Astrocyte (in vitro differentiated cells and primary cell): ENCODE results near the gene SMIM35. TPM values are rescaled to one million over a fixed set of nuclear protein-coding genes. Genes with fewer than 3 reads are reported as not detected.

Experiments used
- DNase-seq: peaks from one replicate; pipeline ENCODE4 v3.0.0-alpha.2; 2010; ENCODE audit warnings: low read depth
- FAIRE-seq: peaks from 2 replicates; lab custom pipeline; 2011; peaks lifted over from hg19 to GRCh38; lab: Jason Lieb, UNC
- H2AFZ ChIP-seq: 2 replicates; pipeline ENCODE4 v1.6.0; 2012; ENCODE audit warnings: low read depth, low read length, inconsistent platforms
- H3K27ac ChIP-seq: 2 replicates; pipeline ENCODE4 v1.5.1; 2011; ENCODE audit warnings: low read depth, low read length, inconsistent platforms
- H3K27me3 ChIP-seq: 2 replicates; pipeline ENCODE4 v1.6.0; 2011; ENCODE audit warnings: low read length, inconsistent platforms; ENCODE audit not compliant: insufficient read depth
- H3K36me3 ChIP-seq: 2 replicates; pipeline ENCODE4 v1.5.1; 2011; ENCODE audit warnings: low read length, inconsistent platforms; ENCODE audit not compliant: insufficient read depth
- H3K4me1 ChIP-seq: 2 replicates; pipeline ENCODE4 v1.5.1; 2011; ENCODE audit warnings: low read length, inconsistent platforms; ENCODE audit not compliant: insufficient read depth
- H3K4me2 ChIP-seq: 2 replicates; pipeline ENCODE4 v1.6.0; 2012; ENCODE audit warnings: low read length, inconsistent platforms
- H3K4me3 ChIP-seq: 2 replicates; pipeline ENCODE4 v1.5.1; 2011; ENCODE audit warnings: low read depth, mild to moderate bottlenecking, low read length, inconsistent platforms; ENCODE audit not compliant: insufficient read depth
- H3K79me2 ChIP-seq: 2 replicates; pipeline ENCODE4 v1.6.0; 2012; ENCODE audit warnings: mild to moderate bottlenecking, low read length, inconsistent platforms; ENCODE audit not compliant: insufficient read depth
- H3K9ac ChIP-seq: 2 replicates; pipeline ENCODE4 v1.6.0; 2012; ENCODE audit warnings: mild to moderate bottlenecking, low read length, inconsistent platforms
- H3K9me3 ChIP-seq: 2 replicates; pipeline ENCODE4 v1.5.1; 2012; ENCODE audit warnings: low read depth, mild to moderate bottlenecking, low read length, inconsistent platforms; ENCODE audit not compliant: insufficient read depth
- H4K20me1 ChIP-seq: 2 replicates; pipeline ENCODE4 v1.6.0; 2012; ENCODE audit warnings: low read length, inconsistent platforms; ENCODE audit not compliant: insufficient read depth
- H3K27ac Mint-ChIP-seq: one replicate; pipeline ENCODE4 v1.8.0; 2021; ENCODE audit warnings: mild to moderate bottlenecking, mixed read lengths; ENCODE audit not compliant: unreplicated experiment
- H3K27me3 Mint-ChIP-seq: one replicate; pipeline ENCODE4 v1.8.0; 2021; ENCODE audit warnings: low read depth, mixed read lengths; ENCODE audit not compliant: unreplicated experiment
- H3K36me3 Mint-ChIP-seq: one replicate; pipeline ENCODE4 v1.8.0; 2021; ENCODE audit warnings: low read depth, mixed read lengths; ENCODE audit not compliant: unreplicated experiment
- H3K4me1 Mint-ChIP-seq: one replicate; pipeline ENCODE4 v1.8.0; 2021; ENCODE audit warnings: low read depth, mixed read lengths; ENCODE audit not compliant: unreplicated experiment
- H3K4me3 Mint-ChIP-seq: one replicate; pipeline ENCODE4 v1.8.0; 2021; ENCODE audit warnings: mild to moderate bottlenecking, moderate library complexity, mixed read lengths; ENCODE audit not compliant: unreplicated experiment
- H3K9me3 Mint-ChIP-seq: one replicate; pipeline ENCODE4 v1.8.0; 2021; ENCODE audit warnings: mild to moderate bottlenecking, mixed read lengths; ENCODE audit not compliant: unreplicated experiment
- EZH2 ChIP-seq: IDR thresholded peaks from 2 replicates; pipeline ENCODE4 v1.6.1; 2012; ENCODE audit warnings: mild to moderate bottlenecking, low read length, inconsistent platforms; ENCODE audit not compliant: insufficient read depth
- total RNA-seq: library from RNA; stranded (reverse); gene quantifications from 2 replicates; pipeline ENCODE4 v1.2.1, GENCODE V29; 2021
- TF ChIP-seq, protein P1 (sequence below): IDR thresholded peaks from 2 replicates; pipeline ENCODE4 v1.5.1; 2011; ENCODE audit warnings: low read depth, mild to moderate bottlenecking, inconsistent platforms, low read length, moderate library complexity; ENCODE audit not compliant: insufficient read depth

SMIM35 gene
- total RNA-seq, 1 donor from 2014 or later = not detected

- Histone ChIP-seq H3K4me2 (no peak overlapping the region), H3K9me3 (no peaks in the 10 kb centered on the region), H3K4me3 (no peak overlapping the region), H3K36me3 (no peaks in the 10 kb centered on the region), H3K27ac (no peak overlapping the region), H2AFZ (no peak overlapping the region), H3K79me2 (no peaks in the 10 kb centered on the region), H3K27me3 (no peaks in the 10 kb centered on the region), H4K20me1 (no peaks in the 10 kb centered on the region), H3K4me1 (no peaks in the 10 kb centered on the region), H3K9ac (no peak overlapping the region)
- Mint-ChIP-seq H3K9me3 (peaks cover 3% of the 10 kb centered on the region), H3K4me1 (no peaks in the 10 kb centered on the region), H3K27ac (peak overlapping the region; percentile 8), H3K27me3 (peaks cover 39% of the 10 kb centered on the region), H3K36me3 (no peaks in the 10 kb centered on the region), H3K4me3 (no peak overlapping the region)
- no peak for TF ChIP-seq EZH2
- TF ChIP-seq, protein P1, sequence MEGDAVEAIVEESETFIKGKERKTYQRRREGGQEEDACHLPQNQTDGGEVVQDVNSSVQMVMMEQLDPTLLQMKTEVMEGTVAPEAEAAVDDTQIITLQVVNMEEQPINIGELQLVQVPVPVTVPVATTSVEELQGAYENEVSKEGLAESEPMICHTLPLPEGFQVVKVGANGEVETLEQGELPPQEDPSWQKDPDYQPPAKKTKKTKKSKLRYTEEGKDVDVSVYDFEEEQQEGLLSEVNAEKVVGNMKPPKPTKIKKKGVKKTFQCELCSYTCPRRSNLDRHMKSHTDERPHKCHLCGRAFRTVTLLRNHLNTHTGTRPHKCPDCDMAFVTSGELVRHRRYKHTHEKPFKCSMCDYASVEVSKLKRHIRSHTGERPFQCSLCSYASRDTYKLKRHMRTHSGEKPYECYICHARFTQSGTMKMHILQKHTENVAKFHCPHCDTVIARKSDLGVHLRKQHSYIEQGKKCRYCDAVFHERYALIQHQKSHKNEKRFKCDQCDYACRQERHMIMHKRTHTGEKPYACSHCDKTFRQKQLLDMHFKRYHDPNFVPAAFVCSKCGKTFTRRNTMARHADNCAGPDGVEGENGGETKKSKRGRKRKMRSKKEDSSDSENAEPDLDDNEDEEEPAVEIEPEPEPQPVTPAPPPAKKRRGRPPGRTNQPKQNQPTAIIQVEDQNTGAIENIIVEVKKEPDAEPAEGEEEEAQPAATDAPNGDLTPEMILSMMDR = no peak
- FAIRE-seq = no peak
- no peak for DNase-seq
Observed at GRCh38 chr11:118071416-118072030, 15.2 kb downstream of the SMIM35 start.

GRCh38 chr11:118068945-118069612 is 17.7 kb downstream of the SMIM35 start:
- Histone ChIP-seq H2AFZ (no peak overlapping the region), H4K20me1 (no peaks in the 10 kb centered on the region), H3K27me3 (no peaks in the 10 kb centered on the region), H3K4me2 (no peak overlapping the region), H3K79me2 (no peaks in the 10 kb centered on the region), H3K9me3 (no peaks in the 10 kb centered on the region), H3K9ac (no peak overlapping the region), H3K4me3 (no peak overlapping the region), H3K36me3 (no peaks in the 10 kb centered on the region), H3K27ac (no peak overlapping the region), H3K4me1 (no peaks in the 10 kb centered on the region)
- TF ChIP-seq EZH2 = no peak
- TF ChIP-seq, protein P1 = no peak
- Mint-ChIP-seq H3K9me3 (no peaks in the 10 kb centered on the region), H3K4me3 (peak overlapping the region; percentile 35), H3K36me3 (no peaks in the 10 kb centered on the region), H3K4me1 (no peaks in the 10 kb centered on the region), H3K27ac (no peak overlapping the region), H3K27me3 (peaks cover 44% of the 10 kb centered on the region)
- DNase-seq = no peak
- no peak for FAIRE-seq
